GM19455 (cell line): ENCODE measurements around the gene BNIP2.
A peak's percentile ranks its signal among the peaks of the same experiment; 100 is the strongest.
"Not testable (repeated sequence)": the region's sequence is repeated elsewhere in the genome, so short reads cannot be mapped to it uniquely, and the experiment has no call there.

Source experiments
- ATAC-seq: cut with Tn5 transposase; IDR thresholded peaks from one replicate; pipeline ENCODE4 v1.9.1; 2021; ENCODE audit not compliant: unreplicated experiment

BNIP2 gene

DNA sequence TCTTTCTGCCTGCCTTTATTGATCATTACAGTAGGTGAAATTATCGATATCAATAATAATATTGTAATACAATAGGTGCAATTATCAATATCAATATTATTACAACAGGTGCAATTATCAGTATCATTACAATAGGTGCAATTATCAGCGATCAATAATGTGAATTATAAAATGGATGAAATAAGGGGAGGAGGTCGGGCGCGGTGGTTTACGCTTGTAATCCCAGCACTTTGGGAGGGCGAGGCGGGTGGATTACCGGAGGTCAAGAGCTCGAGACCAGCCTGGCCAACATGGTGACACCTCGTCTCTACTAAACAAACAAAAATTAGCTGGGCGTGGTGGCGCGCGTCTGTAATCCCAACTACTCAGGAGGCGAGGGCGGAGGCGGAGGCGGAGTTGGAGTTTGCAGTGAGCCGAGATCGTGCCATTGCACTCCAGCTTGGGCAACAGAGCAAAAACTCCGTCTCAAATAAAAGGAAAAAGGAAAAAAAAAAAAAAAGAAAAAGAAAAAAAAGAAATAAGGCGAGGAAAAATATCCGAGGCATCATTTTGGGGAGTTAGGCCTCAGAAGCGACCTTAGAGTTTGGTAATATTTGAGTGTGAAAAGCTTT lies 611 bp upstream of the BNIP2 start:
- no peak for ATAC-seq

DNA sequence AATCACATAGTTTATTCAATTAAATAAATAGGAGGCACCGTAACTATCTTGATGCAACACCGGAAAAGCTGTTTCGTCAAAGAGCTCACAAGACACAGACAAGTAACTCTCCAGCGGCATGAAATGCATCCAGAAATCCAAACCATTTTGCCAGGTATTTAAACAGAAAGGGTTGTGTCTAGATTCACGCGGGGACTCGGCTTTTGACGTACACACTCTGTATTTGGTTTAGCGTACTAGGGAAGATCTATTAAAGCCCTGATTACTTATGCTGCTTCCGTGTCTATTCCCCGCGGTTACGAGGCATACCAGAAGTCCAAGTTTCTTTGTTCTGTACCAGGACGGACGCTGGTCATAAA lies 718 bp downstream of the BNIP2 start:
- ATAC-seq, result no peak

DNA sequence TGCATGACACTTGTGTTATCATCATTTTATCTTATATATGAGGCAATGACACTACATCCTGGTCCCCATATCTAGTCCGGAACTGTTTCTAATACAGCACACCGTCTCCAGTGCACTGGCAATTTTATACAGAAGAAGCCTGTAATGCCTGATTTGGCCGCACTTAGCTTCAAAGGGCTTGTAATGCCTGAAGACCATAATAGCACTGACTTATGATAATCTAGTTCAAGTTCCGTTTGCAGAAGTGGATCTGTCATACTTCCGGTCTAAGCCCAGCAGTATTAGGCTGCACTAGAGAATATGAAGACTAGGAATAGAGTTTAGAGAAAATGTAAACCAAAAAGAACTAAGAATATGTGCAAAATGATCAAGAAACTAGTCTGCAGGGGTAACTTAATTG lies 1.3 kb downstream of the BNIP2 start:
- ATAC-seq, result no peak

DNA sequence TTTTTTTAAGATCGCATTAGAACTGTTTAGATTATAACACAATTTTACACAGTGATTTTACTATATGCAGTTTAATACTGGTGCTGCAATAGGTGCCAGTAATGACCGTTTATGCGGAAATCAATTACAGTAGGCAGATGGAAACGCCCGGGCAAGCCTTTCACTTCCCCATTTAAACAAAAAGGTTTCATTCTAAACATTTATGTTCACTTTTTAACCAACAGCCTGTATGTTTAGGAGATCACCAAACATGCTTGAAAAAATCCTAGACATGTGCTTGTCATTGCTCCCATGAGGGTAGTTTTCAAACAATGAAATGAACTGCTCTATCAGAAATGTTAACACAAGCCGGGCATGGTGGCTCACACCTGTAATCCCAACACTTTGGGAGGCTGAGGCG lies 2.7 kb downstream of the BNIP2 start:
- ATAC-seq, result no peak

DNA sequence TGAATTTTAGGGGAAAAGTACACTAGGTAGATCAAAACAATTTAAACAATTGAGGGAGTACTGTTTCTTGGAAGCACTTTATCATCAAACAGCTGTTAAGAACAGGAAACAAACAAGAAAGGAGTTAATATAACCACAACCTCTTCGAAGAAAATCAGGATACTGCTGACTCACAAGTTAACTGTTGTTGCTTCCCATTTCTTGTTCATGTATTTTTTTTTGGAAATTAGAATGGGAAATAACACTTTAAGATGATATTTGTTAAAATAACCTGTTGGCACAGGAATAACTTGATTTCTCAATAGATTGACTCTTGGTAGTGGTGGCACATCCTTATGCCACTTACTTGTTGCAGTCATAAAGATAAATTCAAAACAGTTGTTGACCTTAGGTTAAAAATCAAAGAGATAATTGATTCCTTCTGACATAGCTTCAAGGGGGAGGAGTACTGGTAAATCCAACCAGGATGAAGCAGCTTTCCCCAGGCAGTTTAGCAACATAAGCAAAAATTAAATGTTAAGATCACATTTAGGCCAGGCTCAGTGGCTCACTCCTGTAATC lies 3.3 kb downstream of the BNIP2 start:
- no peak for ATAC-seq

DNA sequence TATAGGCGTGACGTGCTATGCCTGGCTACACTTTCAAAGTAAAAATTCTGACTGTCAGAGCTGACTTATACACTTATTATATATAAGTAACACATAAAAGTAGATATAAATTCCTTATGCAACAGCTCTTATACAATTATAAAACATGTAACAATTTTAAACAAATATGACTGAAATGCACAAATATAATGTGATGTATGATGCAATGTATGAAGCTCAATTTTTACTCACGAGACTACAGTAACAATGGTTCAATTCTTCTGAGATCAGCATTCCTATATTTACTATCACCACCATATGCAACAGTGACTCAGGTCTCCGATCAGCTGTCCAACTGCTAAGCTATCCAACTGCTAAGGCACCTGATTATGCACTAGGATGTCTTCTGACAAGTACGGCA lies 8.2 kb downstream of the BNIP2 start:
- no peak for ATAC-seq

DNA sequence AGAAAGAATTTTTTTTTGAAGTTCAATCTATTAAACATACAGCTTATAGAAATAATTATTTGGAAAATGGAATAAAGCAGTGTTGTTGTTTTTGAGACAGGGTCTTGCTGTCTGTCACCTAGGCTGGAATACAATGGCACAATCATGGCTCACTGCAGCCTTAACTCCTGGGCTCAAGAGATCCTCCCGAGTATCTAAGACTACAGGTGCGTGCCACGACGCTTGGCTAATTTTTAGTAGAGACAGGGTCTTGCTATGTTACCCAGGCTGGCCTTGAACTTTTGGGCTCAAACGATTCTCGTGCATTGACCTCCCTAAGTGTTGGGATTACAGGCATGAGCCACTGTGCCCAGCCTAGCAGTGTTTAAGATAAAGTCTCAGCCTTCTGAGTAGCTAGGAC lies 8.8 kb downstream of the BNIP2 start:
- no peak for ATAC-seq

DNA sequence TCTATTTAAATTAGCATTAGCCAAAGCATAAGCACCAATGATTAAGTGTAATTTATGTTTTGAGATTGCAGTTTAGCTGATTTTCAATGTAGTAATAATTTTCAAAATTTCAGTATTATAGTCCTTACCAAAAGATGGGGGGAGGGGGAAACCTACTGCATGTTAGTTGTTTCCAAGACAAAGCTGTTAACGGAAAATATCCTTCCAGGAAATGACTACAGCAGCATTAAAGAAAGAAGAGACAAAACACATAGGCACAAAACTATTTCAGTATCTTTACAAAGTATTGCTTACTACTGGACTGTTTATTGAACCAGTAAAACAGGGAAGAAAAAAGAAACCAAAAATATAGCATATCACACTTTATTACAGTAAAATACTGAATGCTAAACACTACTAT lies 10.5 kb downstream of the BNIP2 start:
- ATAC-seq, result no peak

DNA sequence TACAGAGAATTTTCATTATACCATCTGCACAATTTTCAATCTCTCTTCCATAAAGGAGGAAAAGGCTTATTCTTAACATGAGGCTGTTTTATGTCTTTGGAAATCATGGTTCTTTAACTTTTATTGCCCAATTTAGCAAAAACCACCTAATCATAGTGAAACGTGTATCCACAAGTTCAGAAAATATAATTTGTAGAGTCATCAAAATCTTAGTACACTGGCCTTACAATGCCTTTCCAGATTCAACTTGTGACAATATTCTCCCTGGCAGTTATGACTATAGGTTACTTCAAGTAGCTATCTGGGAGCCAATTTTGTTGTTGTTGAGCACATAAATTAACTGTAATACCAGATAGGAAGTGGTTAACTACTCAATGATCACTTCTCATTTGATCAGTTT lies 10.9 kb downstream of the BNIP2 start:
- no peak for ATAC-seq

DNA sequence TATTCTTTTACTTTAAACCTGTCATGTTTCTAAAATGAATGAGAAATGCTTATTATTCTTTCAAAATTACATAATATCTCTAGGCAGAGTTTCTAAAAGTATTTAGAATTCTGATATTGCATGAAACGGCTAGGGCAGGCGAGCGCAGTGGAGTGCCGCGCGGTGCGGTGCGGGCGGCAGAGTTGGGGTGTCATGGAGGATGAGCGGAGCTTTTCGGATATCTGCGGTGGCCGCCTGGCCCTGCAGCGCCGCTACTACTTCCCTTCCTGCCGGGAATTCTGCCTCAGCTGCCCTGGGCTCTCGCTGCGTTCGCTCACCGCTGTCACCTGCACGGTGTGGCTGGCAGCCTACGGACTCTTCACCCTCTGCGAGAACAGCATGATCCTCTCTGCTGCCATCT lies 12.6 kb downstream of the BNIP2 start:
- no peak for ATAC-seq

DNA sequence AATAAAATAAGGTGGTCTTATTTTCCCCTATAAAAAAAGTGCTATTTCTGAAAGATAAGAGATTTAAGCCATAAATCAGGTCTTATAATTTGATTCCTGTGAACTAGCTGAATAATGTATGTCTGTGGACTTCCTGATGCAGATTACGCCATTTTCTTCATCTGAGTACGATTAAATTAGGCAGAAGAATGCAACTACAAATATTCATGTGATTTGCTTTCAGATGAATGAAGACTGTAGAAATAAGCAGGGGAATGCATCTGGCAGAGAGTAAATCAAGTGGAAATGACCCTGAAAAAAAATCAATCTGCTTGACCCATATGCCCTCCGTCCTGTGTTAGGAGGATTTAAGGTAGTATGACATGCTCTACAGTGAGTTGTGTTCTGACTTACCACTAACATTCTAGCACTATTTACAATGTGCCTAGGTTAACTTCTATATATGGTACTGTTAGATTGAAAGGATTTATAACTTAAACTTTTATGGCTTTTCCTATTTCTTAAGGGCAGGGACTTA lies 14.7 kb downstream of the BNIP2 start:
- no peak for ATAC-seq

DNA sequence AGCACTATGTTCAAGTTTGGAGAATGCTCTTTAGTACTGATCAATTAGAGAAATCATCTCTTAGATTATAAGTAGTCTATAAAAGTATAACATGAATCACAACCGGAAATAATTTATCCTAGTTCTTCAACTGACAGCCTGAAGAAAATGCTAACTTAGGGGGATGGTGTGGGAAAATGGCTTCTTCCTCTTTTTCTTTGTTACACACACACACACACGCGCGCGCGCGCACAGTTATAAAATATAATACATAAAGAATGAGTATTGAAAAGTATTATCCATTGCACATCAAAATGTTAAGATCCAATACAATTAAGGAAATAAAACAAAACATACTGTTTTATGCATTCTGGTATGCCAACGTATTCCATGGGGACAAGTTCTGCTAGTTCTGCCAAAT lies 20.6 kb downstream of the BNIP2 start:
- ATAC-seq, result no peak

DNA sequence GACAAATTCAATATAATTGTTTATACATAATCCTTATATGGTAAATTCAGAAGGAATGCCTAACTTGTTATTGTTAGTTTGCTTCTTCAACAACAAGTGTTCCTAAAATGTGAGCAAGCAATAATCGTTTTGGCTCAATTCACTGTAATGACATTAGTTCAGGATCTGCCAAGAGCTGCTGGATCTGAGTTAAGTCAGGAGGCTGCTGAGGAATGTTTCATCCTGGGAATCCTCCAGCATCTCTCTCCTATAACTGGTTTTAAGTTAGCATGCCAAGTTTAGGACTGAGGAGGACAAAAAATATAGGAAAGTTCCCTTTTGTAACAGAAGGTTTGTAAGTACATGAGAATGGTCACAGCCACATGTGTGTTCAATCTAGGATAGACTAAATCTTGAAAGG lies 26.9 kb downstream of the BNIP2 start:
- no peak for ATAC-seq

DNA sequence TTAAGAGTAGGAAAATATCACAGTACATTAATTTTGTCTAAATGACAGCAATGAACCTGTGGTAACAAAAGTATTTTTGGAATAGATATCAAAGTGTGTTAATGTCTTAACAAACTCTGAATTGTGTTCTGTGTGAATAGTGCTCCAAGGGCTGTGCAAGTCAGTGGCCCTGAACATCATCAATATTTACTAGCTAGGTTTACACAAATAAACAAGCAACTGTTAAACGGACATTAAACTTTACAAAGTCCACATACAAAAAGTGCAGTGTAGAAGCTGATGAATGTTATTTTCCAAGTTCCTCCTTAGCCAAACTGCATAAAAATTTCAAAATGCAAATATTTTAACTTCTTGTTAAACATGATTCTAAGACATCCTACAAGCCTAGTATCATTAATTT lies 29.8 kb downstream of the BNIP2 start:
- no peak for ATAC-seq

DNA sequence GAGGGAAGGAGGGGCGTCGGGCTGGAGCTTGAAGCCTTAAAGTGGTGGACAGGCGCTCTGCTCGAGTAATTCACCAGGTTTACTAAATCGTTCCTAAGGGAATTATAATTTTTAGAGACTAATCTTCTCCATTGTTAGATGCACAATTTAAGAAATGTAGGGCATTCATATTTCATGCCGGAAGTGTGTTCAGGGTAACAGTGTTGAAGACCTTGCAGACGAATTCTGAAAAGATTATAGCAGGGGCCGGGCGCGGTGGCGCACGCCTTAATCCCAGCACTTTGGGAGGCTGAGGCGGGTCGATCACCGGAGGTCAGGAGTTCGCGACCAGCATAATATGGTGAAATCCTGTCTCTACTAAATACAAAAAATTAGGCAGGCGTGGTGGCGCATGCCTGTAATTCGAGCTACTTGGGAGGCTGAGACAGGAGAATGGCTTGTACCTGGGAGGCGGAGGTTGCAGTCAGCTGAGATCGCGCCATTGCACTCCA lies 31.4 kb downstream of the BNIP2 start:
- ATAC-seq, result peak; percentile 14

DNA sequence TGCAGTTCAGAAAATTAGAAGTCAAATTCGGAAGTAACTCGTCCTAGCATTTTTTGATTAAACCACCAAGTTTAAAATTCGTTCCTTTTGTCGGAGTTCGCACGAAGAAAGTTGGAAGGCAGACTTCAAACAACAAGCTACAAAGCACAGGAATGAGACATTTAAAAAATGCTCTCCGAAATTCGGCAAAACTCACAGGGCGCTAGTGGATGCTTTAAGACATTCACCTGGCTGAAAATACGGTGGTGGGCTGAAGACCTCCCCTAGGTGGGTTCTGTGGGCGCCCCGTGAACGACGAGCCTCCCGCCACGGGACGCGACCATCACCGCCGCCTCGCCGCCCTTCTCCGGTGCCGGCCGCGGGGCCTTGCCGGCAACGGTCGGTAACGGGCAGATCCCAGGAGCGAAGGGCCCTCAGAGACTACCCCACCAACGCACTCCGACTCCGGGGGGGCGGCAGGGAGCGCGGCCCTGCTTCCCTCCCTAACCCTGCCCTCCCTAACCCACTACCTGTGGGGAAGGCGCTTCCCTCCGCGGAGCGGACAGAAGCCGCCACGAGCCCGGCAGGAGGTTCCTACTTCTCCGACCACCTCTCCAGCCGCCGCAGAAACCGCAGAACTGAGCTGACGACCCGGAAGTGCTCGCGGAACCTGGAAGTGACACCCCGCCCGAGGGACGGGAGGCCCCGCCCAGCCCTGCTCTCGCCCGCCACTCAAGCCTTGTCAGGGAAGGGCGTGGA lies 32.1 kb downstream of the BNIP2 start, which contains the start of gene GTF2A2:
TSS of gene GTF2A2 (minus strand) at position 619 of the 738 bp plus-strand sequence. CDS start 5,238 bp downstream, outside the sequence.
- ATAC-seq, result peak; percentile 99

DNA sequence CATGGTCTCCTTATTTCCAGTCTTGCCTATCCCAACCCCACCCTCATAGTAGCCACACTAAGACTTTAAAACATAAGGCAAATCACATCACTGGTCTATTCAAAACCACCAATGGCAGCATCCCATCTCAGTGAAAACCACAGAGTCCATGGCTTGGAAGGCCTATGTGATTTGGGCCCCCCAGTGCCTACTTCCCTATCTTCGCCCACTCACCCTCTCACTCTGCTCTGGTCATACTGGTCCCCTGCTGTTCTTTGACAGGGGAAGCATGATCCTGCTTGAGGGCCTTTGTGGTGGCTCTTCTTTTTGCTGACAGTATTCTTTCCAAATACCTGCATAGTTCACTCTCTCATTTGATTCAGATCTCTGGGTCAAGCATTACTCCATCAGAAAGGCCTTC lies 35.1 kb downstream of the BNIP2 start:
- ATAC-seq, result no peak

DNA sequence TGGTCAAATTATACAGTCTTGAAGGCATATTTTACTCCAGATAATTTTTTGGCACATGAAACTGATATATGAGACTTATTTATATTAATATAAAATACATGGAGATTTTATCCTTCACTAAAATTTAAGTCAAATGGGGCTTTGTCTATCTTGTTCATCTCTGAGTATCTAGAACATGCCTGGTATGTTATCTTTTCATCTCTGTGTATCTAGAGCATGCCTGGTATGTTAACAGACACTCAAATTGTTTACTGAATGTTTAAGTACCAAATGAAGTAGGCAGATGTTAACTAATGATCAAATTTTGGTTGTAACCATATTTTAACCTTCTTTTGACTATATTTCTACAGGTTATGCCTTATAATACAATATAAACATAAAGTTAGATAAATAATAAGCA lies 39.5 kb downstream of the BNIP2 start:
- ATAC-seq, result no peak

DNA sequence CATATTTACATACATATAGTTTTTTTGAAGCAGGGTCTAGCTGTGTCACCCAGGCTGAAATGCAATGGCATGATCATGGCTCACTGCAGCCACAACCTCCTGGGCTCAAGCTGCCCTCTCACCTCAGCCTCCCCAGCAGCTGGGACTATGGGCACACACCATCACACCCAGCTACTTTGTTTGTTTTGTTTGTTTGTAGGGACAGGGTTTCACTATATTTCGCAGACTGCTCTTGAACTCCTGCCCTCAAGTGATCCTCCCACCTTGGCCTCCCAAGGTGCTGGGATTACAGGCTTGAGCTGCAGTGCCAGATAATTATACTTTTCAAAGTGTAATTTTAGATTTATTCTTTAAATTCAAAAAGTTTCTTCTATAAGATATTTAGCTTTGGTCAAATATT lies 42.0 kb downstream of the BNIP2 start:
- ATAC-seq, result no peak

DNA sequence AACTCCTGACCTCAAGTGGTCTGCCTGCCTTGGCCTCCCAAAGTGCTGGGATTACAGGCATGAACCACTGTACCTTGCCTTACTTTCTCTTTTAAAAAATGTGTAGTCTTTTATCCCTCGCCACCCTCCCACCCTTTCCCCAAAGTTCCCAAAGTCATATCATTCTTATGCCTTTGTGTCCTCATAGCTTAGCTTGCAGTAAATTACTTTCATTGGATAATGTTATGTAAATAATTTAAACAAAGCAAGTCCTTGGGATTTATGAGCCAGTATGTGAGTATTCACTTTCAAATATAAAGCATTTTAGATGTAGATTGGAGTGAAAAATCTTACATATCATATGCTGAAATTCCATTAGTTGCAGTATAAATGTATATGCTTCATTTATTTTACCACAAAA lies 42.8 kb downstream of the BNIP2 start:
- no peak for ATAC-seq

DNA sequence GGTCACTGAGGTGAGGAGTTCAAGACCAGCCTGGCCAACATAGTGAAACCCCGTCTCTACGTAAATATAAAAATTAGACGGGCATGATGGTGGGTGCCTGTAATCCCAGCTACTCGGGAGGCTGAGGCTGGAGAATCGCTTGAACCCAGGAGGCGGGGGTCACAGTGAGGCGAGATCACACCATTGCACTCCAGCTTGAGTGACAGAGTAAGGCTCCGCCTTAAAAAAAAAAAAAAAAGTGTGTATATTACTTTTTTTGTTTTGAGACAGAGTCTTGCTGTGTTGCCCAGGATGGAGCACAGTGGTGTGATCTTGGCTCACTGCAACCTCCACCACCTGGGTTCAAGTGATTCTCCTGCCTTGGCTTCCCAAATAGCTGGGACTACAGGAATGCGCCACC lies 43.3 kb downstream of the BNIP2 start:
- not testable (repeated sequence) for ATAC-seq

DNA sequence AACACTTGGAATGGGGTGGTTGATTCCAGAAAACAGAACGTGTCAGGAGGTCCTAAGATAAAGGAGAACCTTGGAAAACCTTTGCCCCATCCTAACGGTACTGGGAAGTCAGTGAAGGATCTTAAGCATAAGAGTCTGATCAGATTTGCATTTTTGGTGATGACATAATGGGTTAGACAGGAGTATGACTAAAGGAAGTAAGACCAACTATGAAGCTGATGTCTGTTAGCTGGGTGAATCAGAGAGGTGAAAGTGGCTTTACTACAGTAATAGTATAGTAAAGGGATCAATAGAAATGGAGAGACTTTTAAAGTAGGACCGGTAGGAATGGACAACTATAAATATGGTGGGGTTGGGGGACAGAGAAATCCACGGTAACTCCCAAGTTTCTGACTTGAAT lies 44.4 kb downstream of the BNIP2 start:
- no peak for ATAC-seq
